ENCODE results near the gene SNAP91. TPM values are rescaled to one million over a fixed set of nuclear protein-coding genes. Genes with fewer than 3 reads are reported as not detected.

SNAP91 gene
- total RNA-seq, 1 experiment from 2014 or later = not detected

- TF ChIP-seq CTCF (IDR thresholded peaks at IDR 0.05; ENCODE audit: insufficient read depth in 1 of 2, low read depth in 1 of 2, low read length in 1 of 2, severe bottlenecking in 1 of 2, unreplicated experiment in 1 of 2) = no peak
- Mint-ChIP-seq H3K36me3 (ENCODE audit: insufficient read depth, unreplicated experiment) (no peaks in the 10 kb centered on the region), H3K4me1 (ENCODE audit: low read depth, unreplicated experiment) (no peaks in the 10 kb centered on the region), H3K9me3 (ENCODE audit: unreplicated experiment) (no peaks in the 10 kb centered on the region), H3K27ac (ENCODE audit: unreplicated experiment) (no peak overlapping the region), H3K4me3 (ENCODE audit: unreplicated experiment) (no peak overlapping the region), H3K27me3 (ENCODE audit: insufficient read depth, unreplicated experiment) (no peaks in the 10 kb centered on the region)
- ChIA-PET CTCF (no interaction called here), POLR2A (no interaction called here)
- no peaks in the 10 kb centered on the region for H3K9me3 ChIP-seq
- no peaks in the 10 kb centered on the region for H3K36me3 ChIP-seq (ENCODE audit: control insufficient read depth, insufficient read depth, low read length)
- intact Hi-C loops (cut with micrococcal nuclease; ENCODE audit: unreplicated experiment) = no loop called here
- DNase-seq = no peak
- no TSS peak for BruUV-seq (replicated peaks)
- H3K4me1 ChIP-seq = no peaks in the 10 kb centered on the region
- no peaks in the 10 kb centered on the region for H3K27me3 ChIP-seq (replicated peaks; ENCODE audit: control insufficient read depth, insufficient read depth, low read length)
- no peak overlapping the region for H3K4me3 ChIP-seq (ENCODE audit: low read depth, low read length)
These were observed 12.2 kb downstream of the SNAP91 start for GRCh38 chr6:83696674-83697073.

GRCh38 chr6:83685481-83685880 lies 23.4 kb downstream of the SNAP91 start:
- no TSS peak for BruUV-seq (replicated peaks)
- no peak for DNase-seq
- intact Hi-C loops (cut with micrococcal nuclease; ENCODE audit: unreplicated experiment) = no loop called here

GRCh38 chr6:83677791-83678190 lies 31.1 kb downstream of the SNAP91 start:
- H3K4me3 Mint-ChIP-seq (ENCODE audit: unreplicated experiment) = no peak overlapping the region
- BruUV-seq (replicated peaks) = no TSS peak
- Histone ChIP-seq H3K4me3 (ENCODE audit: low read depth, low read length) (no peak overlapping the region), H3K36me3 (ENCODE audit: control insufficient read depth, insufficient read depth, low read length) (no peaks in the 10 kb centered on the region), H3K4me1 (no peaks in the 10 kb centered on the region), H3K9me3 (no peaks in the 10 kb centered on the region), H3K27me3 (replicated peaks; ENCODE audit: control insufficient read depth, insufficient read depth, low read length) (no peaks in the 10 kb centered on the region)
- H3K4me1 Mint-ChIP-seq (ENCODE audit: low read depth, unreplicated experiment) = no peaks in the 10 kb centered on the region
- H3K36me3 Mint-ChIP-seq (ENCODE audit: insufficient read depth, unreplicated experiment) = no peaks in the 10 kb centered on the region
- no peak overlapping the region for H3K27ac Mint-ChIP-seq (ENCODE audit: unreplicated experiment)
- no peaks in the 10 kb centered on the region for H3K9me3 Mint-ChIP-seq (ENCODE audit: unreplicated experiment)
- no peak for TF ChIP-seq CTCF (IDR thresholded peaks at IDR 0.05; ENCODE audit: insufficient read depth in 1 of 2, low read depth in 1 of 2, low read length in 1 of 2, severe bottlenecking in 1 of 2, unreplicated experiment in 1 of 2)
- POLR2A ChIA-PET = no interaction called here
- peaks cover 17% of the 10 kb centered on the region for H3K27me3 Mint-ChIP-seq (ENCODE audit: insufficient read depth, unreplicated experiment)
- no peak for DNase-seq
- intact Hi-C loops (cut with micrococcal nuclease; ENCODE audit: unreplicated experiment) = no loop called here
- CTCF ChIA-PET = no interaction called here

More at GRCh38 chr6:83685481-83685880, 23.4 kb downstream of the SNAP91 start:
- Mint-ChIP-seq H3K4me1 (ENCODE audit: low read depth, unreplicated experiment) (no peaks in the 10 kb centered on the region), H3K9me3 (ENCODE audit: unreplicated experiment) (no peaks in the 10 kb centered on the region), H3K27me3 (ENCODE audit: insufficient read depth, unreplicated experiment) (peaks cover 16% of the 10 kb centered on the region), H3K36me3 (ENCODE audit: insufficient read depth, unreplicated experiment) (no peaks in the 10 kb centered on the region), H3K27ac (ENCODE audit: unreplicated experiment) (no peak overlapping the region), H3K4me3 (ENCODE audit: unreplicated experiment) (no peak overlapping the region)
- ChIA-PET CTCF (no interaction called here), POLR2A (no interaction called here)
- Histone ChIP-seq H3K9me3 (no peaks in the 10 kb centered on the region), H3K4me3 (ENCODE audit: low read depth, low read length) (no peak overlapping the region), H3K27me3 (replicated peaks; ENCODE audit: control insufficient read depth, insufficient read depth, low read length) (no peaks in the 10 kb centered on the region; the same call in 1 of the 2 replicates), H3K36me3 (ENCODE audit: control insufficient read depth, insufficient read depth, low read length) (no peaks in the 10 kb centered on the region), H3K4me1 (no peaks in the 10 kb centered on the region)
- no peak for TF ChIP-seq CTCF (IDR thresholded peaks at IDR 0.05; ENCODE audit: insufficient read depth in 1 of 2, low read depth in 1 of 2, low read length in 1 of 2, severe bottlenecking in 1 of 2, unreplicated experiment in 1 of 2)
